ENCODE data around the gene LRRC27.
"Not testable (repeated sequence)": the region's sequence is repeated elsewhere in the genome, so short reads cannot be mapped to it uniquely, and the experiment has no call there.

The LRRC27 gene

GRCh38 chr10:132383101-132383500 is 51.1 kb downstream of the LRRC27 start:
- Histone ChIP-seq H3K27me3 (replicated peaks; ENCODE audit: control insufficient read depth, insufficient read depth, low read length) (no peaks in the 10 kb centered on the region), H3K9me3 (ENCODE audit: control insufficient read depth, low read length) (peaks cover 11% of the 10 kb centered on the region), H3K4me1 (ENCODE audit: control insufficient read depth, insufficient read depth, low read length) (peaks cover 2% of the 10 kb centered on the region), H3K4me3 (ENCODE audit: low read length) (no peak overlapping the region), H3K9ac (ENCODE audit: low read length) (no peak overlapping the region), H3K36me3 (ENCODE audit: control insufficient read depth, insufficient read depth, low read length, severe bottlenecking) (no peaks in the 10 kb centered on the region)
- DNase-seq (ENCODE audit: low read depth), result no peak

- Histone ChIP-seq H3K27me3 (replicated peaks; ENCODE audit: control insufficient read depth, insufficient read depth, low read length) (no peaks in the 10 kb centered on the region), H3K9me3 (ENCODE audit: control insufficient read depth, low read length) (peaks cover 11% of the 10 kb centered on the region), H3K9ac (ENCODE audit: low read length) (no peak overlapping the region), H3K4me3 (ENCODE audit: low read length) (no peak overlapping the region), H3K36me3 (ENCODE audit: control insufficient read depth, insufficient read depth, low read length, severe bottlenecking) (no peaks in the 10 kb centered on the region), H3K4me1 (ENCODE audit: control insufficient read depth, insufficient read depth, low read length) (peaks cover 2% of the 10 kb centered on the region)
- DNase-seq (ENCODE audit: low read depth), result no peak
Observed at GRCh38 chr10:132383751-132384196, 51.8 kb downstream of the LRRC27 start.

- Histone ChIP-seq H3K9ac (ENCODE audit: low read length) (no peak overlapping the region), H3K9me3 (ENCODE audit: control insufficient read depth, low read length) (peaks cover 11% of the 10 kb centered on the region), H3K27me3 (replicated peaks; ENCODE audit: control insufficient read depth, insufficient read depth, low read length) (no peaks in the 10 kb centered on the region), H3K4me1 (ENCODE audit: control insufficient read depth, insufficient read depth, low read length) (peaks cover 12% of the 10 kb centered on the region), H3K4me3 (ENCODE audit: low read length) (no peak overlapping the region), H3K36me3 (ENCODE audit: control insufficient read depth, insufficient read depth, low read length, severe bottlenecking) (no peaks in the 10 kb centered on the region)
- no peak for DNase-seq (ENCODE audit: low read depth)
Observed at GRCh38 chr10:132384618-132385388, 52.8 kb downstream of the LRRC27 start.

GRCh38 chr10:132385389-132385667 is 53.3 kb downstream of the LRRC27 start:
- Histone ChIP-seq H3K4me3 (ENCODE audit: low read length) (no peak overlapping the region), H3K27me3 (replicated peaks; ENCODE audit: control insufficient read depth, insufficient read depth, low read length) (no peaks in the 10 kb centered on the region), H3K9me3 (ENCODE audit: control insufficient read depth, low read length) (peaks cover 11% of the 10 kb centered on the region), H3K36me3 (ENCODE audit: control insufficient read depth, insufficient read depth, low read length, severe bottlenecking) (no peaks in the 10 kb centered on the region), H3K9ac (ENCODE audit: low read length) (no peak overlapping the region), H3K4me1 (ENCODE audit: control insufficient read depth, insufficient read depth, low read length) (peaks cover 17% of the 10 kb centered on the region)
- no peak for DNase-seq (ENCODE audit: low read depth)

GRCh38 chr10:132385721-132386418 is 53.9 kb downstream of the LRRC27 start:
- Histone ChIP-seq H3K36me3 (ENCODE audit: control insufficient read depth, insufficient read depth, low read length, severe bottlenecking) (no peaks in the 10 kb centered on the region), H3K27me3 (replicated peaks; ENCODE audit: control insufficient read depth, insufficient read depth, low read length) (no peaks in the 10 kb centered on the region), H3K4me3 (ENCODE audit: low read length) (no peak overlapping the region), H3K9ac (ENCODE audit: low read length) (no peak overlapping the region), H3K4me1 (ENCODE audit: control insufficient read depth, insufficient read depth, low read length) (peaks cover 22% of the 10 kb centered on the region), H3K9me3 (ENCODE audit: control insufficient read depth, low read length) (peaks cover 11% of the 10 kb centered on the region)
- DNase-seq (ENCODE audit: low read depth), result no peak

- Histone ChIP-seq H3K36me3 (ENCODE audit: control insufficient read depth, insufficient read depth, low read length, severe bottlenecking) (no peaks in the 10 kb centered on the region), H3K4me3 (ENCODE audit: low read length) (no peak overlapping the region), H3K9ac (ENCODE audit: low read length) (no peak overlapping the region), H3K4me1 (ENCODE audit: control insufficient read depth, insufficient read depth, low read length) (peaks cover 22% of the 10 kb centered on the region), H3K9me3 (ENCODE audit: control insufficient read depth, low read length) (peaks cover 8% of the 10 kb centered on the region), H3K27me3 (replicated peaks; ENCODE audit: control insufficient read depth, insufficient read depth, low read length) (no peaks in the 10 kb centered on the region)
- DNase-seq (ENCODE audit: low read depth), result no peak
Observed at GRCh38 chr10:132386419-132386831, 54.4 kb downstream of the LRRC27 start.

GRCh38 chr10:132386896-132387295 is 54.9 kb downstream of the LRRC27 start:
- H3K27me3 ChIP-seq (replicated peaks; ENCODE audit: control insufficient read depth, insufficient read depth, low read length); H3K36me3 ChIP-seq (ENCODE audit: control insufficient read depth, insufficient read depth, low read length, severe bottlenecking); DNase-seq (ENCODE audit: low read depth); H3K9ac ChIP-seq (ENCODE audit: low read length); H3K9me3 ChIP-seq (ENCODE audit: control insufficient read depth, low read length); H3K4me3 ChIP-seq (ENCODE audit: low read length): not testable (repeated sequence)
- peaks cover 22% of the 10 kb centered on the region for H3K4me1 ChIP-seq (ENCODE audit: control insufficient read depth, insufficient read depth, low read length)

- Histone ChIP-seq H3K4me3 (ENCODE audit: low read length) (no peak overlapping the region), H3K4me1 (ENCODE audit: control insufficient read depth, insufficient read depth, low read length) (peaks cover 22% of the 10 kb centered on the region), H3K9ac (ENCODE audit: low read length) (peak overlapping the region; percentile 18), H3K36me3 (ENCODE audit: control insufficient read depth, insufficient read depth, low read length, severe bottlenecking) (no peaks in the 10 kb centered on the region), H3K9me3 (ENCODE audit: control insufficient read depth, low read length) (no peaks in the 10 kb centered on the region), H3K27me3 (replicated peaks; ENCODE audit: control insufficient read depth, insufficient read depth, low read length) (no peaks in the 10 kb centered on the region)
- peak; percentile 83 for DNase-seq (ENCODE audit: low read depth)
Observed at GRCh38 chr10:132387764-132388210, 55.8 kb downstream of the LRRC27 start.

- Histone ChIP-seq H3K27me3 (replicated peaks; ENCODE audit: control insufficient read depth, insufficient read depth, low read length) (no peaks in the 10 kb centered on the region), H3K9ac (ENCODE audit: low read length) (peak overlapping the region; percentile 5), H3K4me1 (ENCODE audit: control insufficient read depth, insufficient read depth, low read length) (peaks cover 22% of the 10 kb centered on the region), H3K36me3 (ENCODE audit: control insufficient read depth, insufficient read depth, low read length, severe bottlenecking) (no peaks in the 10 kb centered on the region), H3K9me3 (ENCODE audit: control insufficient read depth, low read length) (no peaks in the 10 kb centered on the region), H3K4me3 (ENCODE audit: low read length) (no peak overlapping the region)
- DNase-seq (ENCODE audit: low read depth), result no peak
Observed at GRCh38 chr10:132388891-132389432, 57.0 kb downstream of the LRRC27 start.

- H3K4me3 ChIP-seq (ENCODE audit: low read length), result no peak overlapping the region
- H3K9ac ChIP-seq (ENCODE audit: low read length), result peak overlapping the region; percentile 48
- peaks cover 22% of the 10 kb centered on the region for H3K4me1 ChIP-seq (ENCODE audit: control insufficient read depth, insufficient read depth, low read length)
- H3K27me3 ChIP-seq (replicated peaks; ENCODE audit: control insufficient read depth, insufficient read depth, low read length), result no peaks in the 10 kb centered on the region
- no peaks in the 10 kb centered on the region for H3K9me3 ChIP-seq (ENCODE audit: control insufficient read depth, low read length)
- no peaks in the 10 kb centered on the region for H3K36me3 ChIP-seq (ENCODE audit: control insufficient read depth, insufficient read depth, low read length, severe bottlenecking)
- no peak for DNase-seq (ENCODE audit: low read depth)
Observed at GRCh38 chr10:132389433-132390169, 57.6 kb downstream of the LRRC27 start.
